K562 (cell line): Measurements from ENCODE around the gene ARHGAP33. TPM values are rescaled to one million over a fixed set of nuclear protein-coding genes. Genes with fewer than 3 reads are reported as not detected.

Source experiments
- E2F1 ChIP-seq: sonication (generic); formaldehyde crosslinking; IDR thresholded peaks from 2 replicates; pipeline ENCODE4 v1.8.1; 2023; ENCODE audit warnings: mild to moderate bottlenecking, missing genetic modification reagents, moderate library complexity
- ELF1 ChIP-seq: fragments of 200-800 bp; sonication (Bioruptor generic); IDR thresholded peaks from 2 replicates; pipeline ENCODE4 v1.6.1; 2016; ENCODE audit warnings: missing genetic modification characterization, missing compliant biosample characterization
- EP400 ChIP-seq: fragments of 450-650 bp; IDR thresholded peaks from 2 replicates; pipeline ENCODE4 v1.6.1; 2017; ENCODE audit warnings: antibody characterized with exemption, mild to moderate bottlenecking, moderate library complexity
- HDAC1 ChIP-seq, 2 experiments: fragments of 450-650 bp; IDR thresholded peaks; 2 replicates each; pipeline ENCODE4 v1.6.1; 2016 to 2017; ENCODE audit warnings: inconsistent platforms in 1 of 2, mild to moderate bottlenecking in 1 of 2, moderate library complexity in 1 of 2
- MXI1 ChIP-seq: IDR thresholded peaks from 2 replicates; pipeline ENCODE4 v1.6.1; 2011; ENCODE audit warnings: low read depth, mild to moderate bottlenecking, improper control_type of control experiment, low read length
- MYC ChIP-seq, 2 experiments: fragments of 250-450 bp in 1 of 2; sonication (Bioruptor Pico) in 1 of 2; IDR thresholded peaks; 2 replicates each; pipeline versions ENCODE4 v1.5.1 to v1.6.1; 2012 to 2021; ENCODE audit warnings: low read depth in 2 of 2, borderline replicate concordance in 1 of 2, improper control_type of control experiment in 1 of 2, low read length in 1 of 2, mild to moderate bottlenecking in 1 of 2, moderate library complexity in 1 of 2
- NFIC ChIP-seq: fragments of 450-650 bp; IDR thresholded peaks from 2 replicates; pipeline ENCODE4 v1.6.1; 2017; ENCODE audit warnings: mild to moderate bottlenecking, inconsistent platforms
- PKNOX1 ChIP-seq: fragments of 450-650 bp; IDR thresholded peaks from 2 replicates; pipeline ENCODE4 v1.6.1; 2016
- POLR3G ChIP-seq: IDR thresholded peaks from 2 replicates; pipeline ENCODE4 v1.6.1; 2011; ENCODE audit not compliant: insufficient read length, insufficient replicate concordance; ENCODE audit errors: extremely low read depth
- RBFOX2 ChIP-seq: fragments of 200-400 bp; formaldehyde crosslinking; IDR thresholded peaks from 2 replicates; pipeline ENCODE4 v1.6.1; 2017; ENCODE audit warnings: low read depth, mild to moderate bottlenecking, low read length, moderate library complexity
- SPI1 ChIP-seq: IDR thresholded peaks from 2 replicates; pipeline ENCODE4 v1.6.1; 2011; ENCODE audit warnings: low read depth, low read length, control low read depth, borderline replicate concordance
- SRF ChIP-seq, 2 experiments: fragments of 250-450, 450-650 bp in 1 of 2; sonication (Bioruptor Pico) in 1 of 2; sonication (generic) in 1 of 2; formaldehyde crosslinking; IDR thresholded peaks; 2 replicates each; pipeline versions ENCODE4 v1.5.0 to v1.5.1; 2020 to 2022; ENCODE audit warnings: mild to moderate bottlenecking in 1 of 2, missing genetic modification reagents in 1 of 2
- SUPT5H ChIP-seq: fragments of 450-650 bp; IDR thresholded peaks from 2 replicates; pipeline ENCODE4 v1.6.1; 2016
- polyA plus RNA-seq, 8 experiments: library from polyadenylated mRNA; depleted of rRNA in 4 of 8; stranded (reverse) in 5 of 8; unstranded in 3 of 8; fragments of >200 nt; fragmentation: Nextera tagmentation in 2 of 8; fragmentation: Illumina TruSeq in 1 of 8; extraction: Ambion mirVana in 2 of 8; extraction: Trizol in 1 of 8; gene quantifications; 2 replicates each; pipeline versions ENCODE4 v1.2.1 to v1.2.3, GENCODE V29; 2011 to 2014; ENCODE audit warnings: inconsistent platforms in 1 of 8, missing spikeins in 1 of 8
- total RNA-seq, 7 experiments: library from RNA; depleted of rRNA in 6 of 7; stranded (reverse); fragments of >200 nt in 6 of 7; fragmentation: Illumina TruSeq in 2 of 7; extraction: Trizol in 2 of 7; gene quantifications; 2 replicates each; pipeline versions ENCODE4 v1.2.1 to v1.2.3, GENCODE V29; 2011 to 2021; ENCODE audit warnings: low replicate concordance in 1 of 7
- TF ChIP-seq, protein P1 (sequence below), 2 experiments: fragments of 450-650 bp; conservative IDR thresholded peaks; 2 replicates each; pipeline ENCODE4 v1.6.1; 2017; ENCODE audit warnings: mild to moderate bottlenecking in 2 of 2, moderate library complexity in 2 of 2
- TF ChIP-seq, protein P2 (sequence below): sonication (generic); formaldehyde crosslinking; IDR thresholded peaks from 2 replicates; pipeline ENCODE4 v1.8.0; 2022; ENCODE audit warnings: mild to moderate bottlenecking, missing genetic modification reagents
- TF ChIP-seq, protein P3 (sequence below), 3 experiments: IDR thresholded peaks in 2 of 3; conservative IDR thresholded peaks in 1 of 3; 2 replicates each; pipeline ENCODE4 v1.5.1; 2011 to 2012; ENCODE audit warnings: low read length in 3 of 3, mild to moderate bottlenecking in 3 of 3, control low read depth in 2 of 3, improper control_type of control experiment in 1 of 3, inconsistent platforms in 1 of 3, low read depth in 1 of 3, mixed read lengths in 1 of 3, moderate library complexity in 1 of 3; ENCODE audit not compliant: insufficient read depth in 2 of 3

ARHGAP33 gene
- total and polyA plus RNA-seq, 9 of the 15 experiments (the other 6 are each of a cell fraction or from before 2014, with no cell fraction given) = 0.06 to 26.6 (median 1.6) TPM; not detected in 1

- TF ChIP-seq, protein P1, sequence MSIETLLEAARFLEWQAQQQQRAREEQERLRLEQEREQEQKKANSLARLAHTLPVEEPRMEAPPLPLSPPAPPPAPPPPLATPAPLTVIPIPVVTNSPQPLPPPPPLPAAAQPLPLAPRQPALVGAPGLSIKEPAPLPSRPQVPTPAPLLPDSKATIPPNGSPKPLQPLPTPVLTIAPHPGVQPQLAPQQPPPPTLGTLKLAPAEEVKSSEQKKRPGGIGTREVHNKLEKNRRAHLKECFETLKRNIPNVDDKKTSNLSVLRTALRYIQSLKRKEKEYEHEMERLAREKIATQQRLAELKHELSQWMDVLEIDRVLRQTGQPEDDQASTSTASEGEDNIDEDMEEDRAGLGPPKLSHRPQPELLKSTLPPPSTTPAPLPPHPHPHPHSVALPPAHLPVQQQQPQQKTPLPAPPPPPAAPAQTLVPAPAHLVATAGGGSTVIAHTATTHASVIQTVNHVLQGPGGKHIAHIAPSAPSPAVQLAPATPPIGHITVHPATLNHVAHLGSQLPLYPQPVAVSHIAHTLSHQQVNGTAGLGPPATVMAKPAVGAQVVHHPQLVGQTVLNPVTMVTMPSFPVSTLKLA (conservative IDR thresholded peaks at IDR 0.05) = peak; percentile 70 to 88
- TF ChIP-seq SRF (CRISPR knock-in tag; IDR thresholded peaks at IDR 0.05) = no peak
- TF ChIP-seq POLR3G = no peak
- peak; percentile 43; the same call in 1 of the 2 replicates for TF ChIP-seq MYC (IDR thresholded peaks at IDR 0.05; ENCODE audit: low read depth, low read length)
- TF ChIP-seq MYC (CRISPR knock-in tag; IDR thresholded peaks at IDR 0.05; ENCODE audit: borderline replicate concordance, low read depth) = no peak
- peak; percentile 53; the same call in 1 of the 2 replicates for TF ChIP-seq PKNOX1
- peak in 1 of 2 experiments; percentile 82; a peak in 2 of 4 replicates for TF ChIP-seq HDAC1 (IDR thresholded peaks at IDR 0.05)
- TF ChIP-seq, protein P2, sequence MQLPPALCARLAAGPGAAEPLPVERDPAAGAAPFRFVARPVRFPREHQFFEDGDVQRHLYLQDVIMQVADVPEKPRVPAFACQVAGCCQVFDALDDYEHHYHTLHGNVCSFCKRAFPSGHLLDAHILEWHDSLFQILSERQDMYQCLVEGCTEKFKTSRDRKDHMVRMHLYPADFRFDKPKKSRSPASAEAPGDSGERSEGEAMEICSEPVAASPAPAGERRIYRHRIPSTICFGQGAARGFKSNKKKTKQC (CRISPR knock-in tag) = 0 out of 2 replicates have a peak, but pooled peaks have one; percentile 20
- peak; percentile 81 for TF ChIP-seq ELF1 (tag)
- TF ChIP-seq NFIC = 0 out of 2 replicates have a peak, but pooled peaks have one; percentile 17
- peak; percentile 55; the same call in 1 of the 2 replicates for TF ChIP-seq MXI1
- TF ChIP-seq, protein P3, sequence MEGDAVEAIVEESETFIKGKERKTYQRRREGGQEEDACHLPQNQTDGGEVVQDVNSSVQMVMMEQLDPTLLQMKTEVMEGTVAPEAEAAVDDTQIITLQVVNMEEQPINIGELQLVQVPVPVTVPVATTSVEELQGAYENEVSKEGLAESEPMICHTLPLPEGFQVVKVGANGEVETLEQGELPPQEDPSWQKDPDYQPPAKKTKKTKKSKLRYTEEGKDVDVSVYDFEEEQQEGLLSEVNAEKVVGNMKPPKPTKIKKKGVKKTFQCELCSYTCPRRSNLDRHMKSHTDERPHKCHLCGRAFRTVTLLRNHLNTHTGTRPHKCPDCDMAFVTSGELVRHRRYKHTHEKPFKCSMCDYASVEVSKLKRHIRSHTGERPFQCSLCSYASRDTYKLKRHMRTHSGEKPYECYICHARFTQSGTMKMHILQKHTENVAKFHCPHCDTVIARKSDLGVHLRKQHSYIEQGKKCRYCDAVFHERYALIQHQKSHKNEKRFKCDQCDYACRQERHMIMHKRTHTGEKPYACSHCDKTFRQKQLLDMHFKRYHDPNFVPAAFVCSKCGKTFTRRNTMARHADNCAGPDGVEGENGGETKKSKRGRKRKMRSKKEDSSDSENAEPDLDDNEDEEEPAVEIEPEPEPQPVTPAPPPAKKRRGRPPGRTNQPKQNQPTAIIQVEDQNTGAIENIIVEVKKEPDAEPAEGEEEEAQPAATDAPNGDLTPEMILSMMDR (IDR thresholded peaks at IDR 0.05 in 2 of 3, conservative IDR thresholded peaks at IDR 0.05 in 1 of 3; ENCODE audit: insufficient read depth in 2 of 3, low read depth in 1 of 3, low read length in 3 of 3) = peak; percentile 58 to 70 (median 63); a peak in 5 of 6 replicates
- peak; percentile 79 for TF ChIP-seq SUPT5H
- peak; percentile 86 for TF ChIP-seq RBFOX2
- peak; percentile 75; the same call in 1 of the 2 replicates for TF ChIP-seq SPI1
- TF ChIP-seq EP400 = peak; percentile 52; the same call in 1 of the 2 replicates
- TF ChIP-seq E2F1 = 0 out of 2 replicates have a peak, but pooled peaks have one; percentile 29
Measured at GRCh38 chr19:35744430-35745327, 30.7 kb upstream of the ARHGAP33 start (continued).
